RCC 7860 (cell line): ENCODE measurements around the gene CENPL.
"Not testable (repeated sequence)": the region's sequence is repeated elsewhere in the genome, so short reads cannot be mapped to it uniquely, and the experiment has no call there.

Experiments used
- DNase-seq: peaks from one replicate; pipeline ENCODE4 v3.0.0-alpha.2; 2015; ENCODE audit warnings: low spot score
- FAIRE-seq: peaks from 2 replicates; lab custom pipeline; 2012; peaks lifted over from hg19 to GRCh38; lab: Jason Lieb, UNC

Gene CENPL

DNA sequence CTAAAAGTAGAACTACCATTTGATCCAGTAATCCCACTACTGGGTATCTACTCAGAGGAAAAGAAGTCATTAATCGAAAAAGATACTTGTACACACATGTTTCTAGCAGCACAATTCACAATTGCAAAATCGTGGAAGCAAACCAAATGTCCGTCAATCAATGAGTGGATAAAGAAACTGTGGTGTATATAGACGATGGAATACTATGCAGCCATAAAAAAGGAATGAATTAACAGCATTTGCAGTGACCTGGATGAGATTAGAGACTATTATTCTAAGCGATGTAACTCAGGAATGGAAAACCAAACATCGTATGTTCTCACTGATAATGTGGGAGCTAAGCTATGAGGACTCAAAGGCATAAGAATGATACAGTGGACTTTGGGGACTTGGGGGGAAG lies 60.4 kb downstream of the CENPL start:
- not testable (repeated sequence) for DNase-seq, FAIRE-seq

GRCh38 chr1:173758980-173759379 lies 65.7 kb downstream of the CENPL start:
- no peak for DNase-seq
- no peak for FAIRE-seq

DNA sequence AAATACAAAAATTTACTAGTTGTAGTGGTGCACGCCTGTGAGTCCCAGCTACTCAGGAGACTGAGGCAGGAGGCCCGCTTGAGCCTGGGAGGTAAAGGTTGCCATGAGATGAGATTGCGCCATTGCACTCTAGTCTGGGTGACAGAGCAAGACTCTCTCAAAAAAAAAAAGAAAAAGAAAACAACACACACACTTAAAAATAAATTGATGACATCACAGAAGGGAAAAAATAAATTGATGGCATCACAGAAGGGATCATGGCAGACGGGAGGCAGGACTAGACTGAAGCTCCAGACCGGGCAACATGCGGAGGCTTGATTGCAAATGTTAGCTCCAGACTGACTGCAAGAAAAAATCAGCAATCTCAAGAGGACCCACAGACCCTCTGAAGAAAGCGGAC lies 66.6 kb downstream of the CENPL start:
- no peak for FAIRE-seq
- no peak for DNase-seq

DNA sequence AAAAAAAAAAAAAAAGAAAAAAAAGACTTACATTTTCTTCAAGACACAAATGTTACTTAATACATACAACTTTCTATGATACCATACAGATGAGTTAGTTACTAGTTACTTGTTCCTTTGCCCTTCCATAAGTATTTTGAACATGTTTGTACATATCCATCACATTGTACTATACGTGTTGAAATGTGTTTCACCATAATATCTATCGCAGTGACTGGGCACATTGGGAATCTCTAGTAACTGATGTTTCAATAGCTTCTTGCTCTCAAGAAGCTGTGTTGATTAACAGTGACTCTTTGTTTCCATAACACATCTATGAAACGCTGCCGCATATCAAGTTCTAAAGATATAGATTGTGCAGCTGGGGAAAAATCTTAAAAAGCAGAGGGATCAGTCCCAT lies 67.0 kb downstream of the CENPL start:
- no peak for FAIRE-seq
- DNase-seq: no peak

GRCh38 chr1:173753830-173754229 lies 70.9 kb downstream of the CENPL start:
- DNase-seq: no peak
- FAIRE-seq: no peak
